ENCODE results near the gene TWF2. TPM values are rescaled to one million over a fixed set of nuclear protein-coding genes. Genes with fewer than 3 reads are reported as not detected.

Gene TWF2
- total RNA-seq, 3 donors from 2014 or later (not counting 1 experiment from before 2014, with no cell fraction given) = 49.2 to 76.6 (median 52.0) TPM

DNA sequence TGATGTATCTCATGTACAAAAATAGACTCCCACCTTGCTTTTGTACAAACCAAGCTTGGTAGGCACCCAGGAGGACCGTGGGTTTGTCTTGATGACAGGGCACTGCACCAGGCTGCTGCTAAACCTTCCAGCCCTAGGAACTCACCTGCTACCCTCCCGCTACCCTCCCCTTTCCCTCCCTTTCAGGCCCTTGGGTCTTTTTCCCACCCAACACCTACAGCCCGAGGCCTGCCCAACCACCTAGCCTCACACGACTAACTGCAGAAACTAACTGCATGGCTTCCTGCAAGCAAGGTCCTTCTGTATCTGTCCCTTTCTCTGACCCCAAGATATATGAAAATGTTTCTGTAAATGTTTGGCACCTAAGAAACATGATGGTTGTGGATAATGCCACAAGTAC is 17.7 kb upstream of the TWF2 start:
- no peaks in the 10 kb centered on the region for H3K27me3 ChIP-seq (ENCODE audit: control insufficient read depth, insufficient read depth, low read length)
- 83% methylated on average over 3 of the region's 4 CpGs for WGBS (ENCODE audit: insufficient coverage)
- peaks cover 68% of the 10 kb centered on the region for H3K36me3 ChIP-seq (ENCODE audit: control insufficient read depth, insufficient read depth, low read length)
- DNase-seq (no peak), ATAC-seq (no peak)
- H3K27ac ChIP-seq (ENCODE audit: low read length) = peak overlapping the region; percentile 4
- intact Hi-C loops (cut with micrococcal nuclease) = no loop called here
- H3K4me3 ChIP-seq (ENCODE audit: low read length) = no peak overlapping the region
- peaks cover 50% of the 10 kb centered on the region for H3K4me1 ChIP-seq (ENCODE audit: control insufficient read depth, insufficient read depth, low read length)
- Mint-ChIP-seq H3K9me3 (no peaks in the 10 kb centered on the region), H3K4me1 (peaks cover 51 to 58% of the 10 kb centered on the region in 2 donors), H3K4me3 (no peak overlapping the region), H3K27ac (peak overlapping the region; percentile 71 to 95), H3K27me3 (ENCODE audit: low read depth in 2 of 2) (no peaks in the 10 kb centered on the region), H3K36me3 (peaks cover 35% of the 10 kb centered on the region)
- no peaks in the 10 kb centered on the region for H3K9me3 ChIP-seq (ENCODE audit: control insufficient read depth, insufficient read depth, low read length)
- TF ChIP-seq, protein P1, sequence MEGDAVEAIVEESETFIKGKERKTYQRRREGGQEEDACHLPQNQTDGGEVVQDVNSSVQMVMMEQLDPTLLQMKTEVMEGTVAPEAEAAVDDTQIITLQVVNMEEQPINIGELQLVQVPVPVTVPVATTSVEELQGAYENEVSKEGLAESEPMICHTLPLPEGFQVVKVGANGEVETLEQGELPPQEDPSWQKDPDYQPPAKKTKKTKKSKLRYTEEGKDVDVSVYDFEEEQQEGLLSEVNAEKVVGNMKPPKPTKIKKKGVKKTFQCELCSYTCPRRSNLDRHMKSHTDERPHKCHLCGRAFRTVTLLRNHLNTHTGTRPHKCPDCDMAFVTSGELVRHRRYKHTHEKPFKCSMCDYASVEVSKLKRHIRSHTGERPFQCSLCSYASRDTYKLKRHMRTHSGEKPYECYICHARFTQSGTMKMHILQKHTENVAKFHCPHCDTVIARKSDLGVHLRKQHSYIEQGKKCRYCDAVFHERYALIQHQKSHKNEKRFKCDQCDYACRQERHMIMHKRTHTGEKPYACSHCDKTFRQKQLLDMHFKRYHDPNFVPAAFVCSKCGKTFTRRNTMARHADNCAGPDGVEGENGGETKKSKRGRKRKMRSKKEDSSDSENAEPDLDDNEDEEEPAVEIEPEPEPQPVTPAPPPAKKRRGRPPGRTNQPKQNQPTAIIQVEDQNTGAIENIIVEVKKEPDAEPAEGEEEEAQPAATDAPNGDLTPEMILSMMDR (IDR thresholded peaks at IDR 0.05) = no peak

- H3K27ac Mint-ChIP-seq = peak overlapping the region; percentile 71 to 95
- 100% methylated on average over 1 of the region's 3 CpGs for WGBS (ENCODE audit: insufficient coverage)
- no peak overlapping the region for H3K4me3 Mint-ChIP-seq
- peaks cover 35% of the 10 kb centered on the region for H3K36me3 Mint-ChIP-seq
- no peak overlapping the region for H3K27ac ChIP-seq (ENCODE audit: low read length)
- no peaks in the 10 kb centered on the region for H3K27me3 Mint-ChIP-seq (ENCODE audit: low read depth in 2 of 2)
- no peaks in the 10 kb centered on the region for H3K9me3 Mint-ChIP-seq
- DNase-seq (no peak), ATAC-seq (no peak)
- H3K4me1 ChIP-seq (ENCODE audit: control insufficient read depth, insufficient read depth, low read length) = peaks cover 55% of the 10 kb centered on the region
- intact Hi-C loops (cut with micrococcal nuclease) = no loop called here
- peaks cover 51 to 58% of the 10 kb centered on the region in 2 donors for H3K4me1 Mint-ChIP-seq
- no peaks in the 10 kb centered on the region for H3K27me3 ChIP-seq (ENCODE audit: control insufficient read depth, insufficient read depth, low read length)
- H3K36me3 ChIP-seq (ENCODE audit: control insufficient read depth, insufficient read depth, low read length) = peaks cover 67% of the 10 kb centered on the region
- no peaks in the 10 kb centered on the region for H3K9me3 ChIP-seq (ENCODE audit: control insufficient read depth, insufficient read depth, low read length)
- TF ChIP-seq, protein P1 (IDR thresholded peaks at IDR 0.05) = no peak
- H3K4me3 ChIP-seq (ENCODE audit: low read length) = no peak overlapping the region
These were observed 17.2 kb upstream of the TWF2 start for GRCh38 chr3:52256159-52256558.

- H3K36me3 ChIP-seq (ENCODE audit: control insufficient read depth, insufficient read depth, low read length) = peaks cover 61% of the 10 kb centered on the region
- H3K4me3 ChIP-seq (ENCODE audit: low read length) = no peak overlapping the region
- Mint-ChIP-seq H3K27me3 (ENCODE audit: low read depth in 2 of 2) (no peaks in the 10 kb centered on the region), H3K9me3 (no peaks in the 10 kb centered on the region), H3K4me1 (peaks cover 62 to 65% of the 10 kb centered on the region in 2 donors), H3K4me3 (no peak overlapping the region), H3K36me3 (peaks cover 33% of the 10 kb centered on the region), H3K27ac (peak overlapping the region; percentile 71 to 95)
- H3K4me1 ChIP-seq (ENCODE audit: control insufficient read depth, insufficient read depth, low read length) = peaks cover 59% of the 10 kb centered on the region
- H3K27ac ChIP-seq (ENCODE audit: low read length) = peak overlapping the region; percentile 92
- intact Hi-C loops (cut with micrococcal nuclease) = no loop called here
- H3K27me3 ChIP-seq (ENCODE audit: control insufficient read depth, insufficient read depth, low read length) = no peaks in the 10 kb centered on the region
- no peak for DNase-seq
- ATAC-seq = no peak
- no peaks in the 10 kb centered on the region for H3K9me3 ChIP-seq (ENCODE audit: control insufficient read depth, insufficient read depth, low read length)
- 76% methylated on average over 8 of the region's 9 CpGs for WGBS (ENCODE audit: insufficient coverage)
- TF ChIP-seq, protein P1 (IDR thresholded peaks at IDR 0.05) = no peak
These were observed 15.7 kb upstream of the TWF2 start for GRCh38 chr3:52254608-52255007.

All from natural killer cell (primary cell).